ENCODE measurements around the gene QTRT2.

Gene QTRT2
- long read RNA-seq, full-length matches to known transcripts: 35 of 62 reads
- long read RNA-seq, partial matches to known transcripts: 15 of 62 reads
- long read RNA-seq, other reads (novel, unspliced or antisense): 12 of 62 reads

DNA sequence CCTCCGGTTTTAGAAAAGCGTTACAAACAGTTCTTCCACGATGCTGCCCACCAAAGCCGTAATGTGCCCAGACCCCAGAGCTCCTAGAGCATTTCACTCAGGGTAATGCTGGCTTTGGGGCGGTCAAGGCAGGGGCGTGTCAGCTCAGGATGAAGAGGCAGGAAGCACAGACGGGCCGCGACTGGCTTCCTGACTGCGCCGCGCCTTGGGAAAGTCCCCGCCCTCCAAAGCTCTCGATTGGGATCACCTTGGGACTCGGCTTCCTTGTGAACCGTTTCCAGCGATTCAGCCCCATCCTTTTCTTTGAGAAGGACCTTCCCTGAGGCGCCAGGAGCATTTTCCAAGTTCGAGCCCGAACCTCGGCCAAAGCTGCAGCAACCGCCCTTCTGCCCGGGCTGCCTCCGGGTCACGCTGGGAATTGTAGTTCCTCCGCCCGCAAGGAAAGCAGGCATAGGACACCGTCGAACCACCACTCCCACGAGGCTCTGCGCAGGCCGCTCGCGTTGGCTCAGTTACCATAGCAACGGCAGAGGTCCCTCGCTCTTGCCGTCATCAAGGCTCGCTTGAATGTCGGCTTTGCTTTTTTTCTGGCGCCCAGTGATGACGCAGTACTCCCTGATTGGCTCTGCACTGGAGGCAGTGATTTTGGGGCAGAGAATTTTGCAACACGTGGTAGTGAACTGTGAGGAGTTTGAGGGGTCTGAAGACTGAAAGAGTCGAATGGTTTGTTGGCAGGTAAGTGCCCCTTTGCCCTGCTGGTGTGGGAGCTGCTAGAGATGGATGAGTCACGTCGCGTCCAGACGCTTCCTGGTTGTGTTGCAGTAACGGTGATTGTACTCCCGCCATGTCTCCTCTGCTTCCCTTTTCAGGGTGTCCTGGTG is at the start of gene QTRT2, which contains the start of gene CCDC191:
QTRT2 (plus strand) TSS at position 608 of the 881 bp plus-strand sequence. CDS start 8,521 bp downstream, outside the sequence.
CCDC191 (minus strand) TSS at position 397 of the 881 bp plus-strand sequence; CDS start at position 337, 60 bp downstream.
- TF ChIP-seq, protein P1, sequence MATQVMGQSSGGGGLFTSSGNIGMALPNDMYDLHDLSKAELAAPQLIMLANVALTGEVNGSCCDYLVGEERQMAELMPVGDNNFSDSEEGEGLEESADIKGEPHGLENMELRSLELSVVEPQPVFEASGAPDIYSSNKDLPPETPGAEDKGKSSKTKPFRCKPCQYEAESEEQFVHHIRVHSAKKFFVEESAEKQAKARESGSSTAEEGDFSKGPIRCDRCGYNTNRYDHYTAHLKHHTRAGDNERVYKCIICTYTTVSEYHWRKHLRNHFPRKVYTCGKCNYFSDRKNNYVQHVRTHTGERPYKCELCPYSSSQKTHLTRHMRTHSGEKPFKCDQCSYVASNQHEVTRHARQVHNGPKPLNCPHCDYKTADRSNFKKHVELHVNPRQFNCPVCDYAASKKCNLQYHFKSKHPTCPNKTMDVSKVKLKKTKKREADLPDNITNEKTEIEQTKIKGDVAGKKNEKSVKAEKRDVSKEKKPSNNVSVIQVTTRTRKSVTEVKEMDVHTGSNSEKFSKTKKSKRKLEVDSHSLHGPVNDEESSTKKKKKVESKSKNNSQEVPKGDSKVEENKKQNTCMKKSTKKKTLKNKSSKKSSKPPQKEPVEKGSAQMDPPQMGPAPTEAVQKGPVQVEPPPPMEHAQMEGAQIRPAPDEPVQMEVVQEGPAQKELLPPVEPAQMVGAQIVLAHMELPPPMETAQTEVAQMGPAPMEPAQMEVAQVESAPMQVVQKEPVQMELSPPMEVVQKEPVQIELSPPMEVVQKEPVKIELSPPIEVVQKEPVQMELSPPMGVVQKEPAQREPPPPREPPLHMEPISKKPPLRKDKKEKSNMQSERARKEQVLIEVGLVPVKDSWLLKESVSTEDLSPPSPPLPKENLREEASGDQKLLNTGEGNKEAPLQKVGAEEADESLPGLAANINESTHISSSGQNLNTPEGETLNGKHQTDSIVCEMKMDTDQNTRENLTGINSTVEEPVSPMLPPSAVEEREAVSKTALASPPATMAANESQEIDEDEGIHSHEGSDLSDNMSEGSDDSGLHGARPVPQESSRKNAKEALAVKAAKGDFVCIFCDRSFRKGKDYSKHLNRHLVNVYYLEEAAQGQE (IDR thresholded peaks at IDR 0.05; ENCODE audit: insufficient replicate concordance, low read depth): no peak
- TF ChIP-seq POLR2AphosphoS5 (IDR thresholded peaks at IDR 0.05; ENCODE audit: low read depth) (peak; percentile 71), SPI1 (IDR thresholded peaks at IDR 0.05; ENCODE audit: borderline replicate concordance, low read depth) (no peak; the same call in 1 of the 2 replicates), GABPA (IDR thresholded peaks at IDR 0.05; ENCODE audit: low read depth) (no peak)
- TF ChIP-seq, protein P2, sequence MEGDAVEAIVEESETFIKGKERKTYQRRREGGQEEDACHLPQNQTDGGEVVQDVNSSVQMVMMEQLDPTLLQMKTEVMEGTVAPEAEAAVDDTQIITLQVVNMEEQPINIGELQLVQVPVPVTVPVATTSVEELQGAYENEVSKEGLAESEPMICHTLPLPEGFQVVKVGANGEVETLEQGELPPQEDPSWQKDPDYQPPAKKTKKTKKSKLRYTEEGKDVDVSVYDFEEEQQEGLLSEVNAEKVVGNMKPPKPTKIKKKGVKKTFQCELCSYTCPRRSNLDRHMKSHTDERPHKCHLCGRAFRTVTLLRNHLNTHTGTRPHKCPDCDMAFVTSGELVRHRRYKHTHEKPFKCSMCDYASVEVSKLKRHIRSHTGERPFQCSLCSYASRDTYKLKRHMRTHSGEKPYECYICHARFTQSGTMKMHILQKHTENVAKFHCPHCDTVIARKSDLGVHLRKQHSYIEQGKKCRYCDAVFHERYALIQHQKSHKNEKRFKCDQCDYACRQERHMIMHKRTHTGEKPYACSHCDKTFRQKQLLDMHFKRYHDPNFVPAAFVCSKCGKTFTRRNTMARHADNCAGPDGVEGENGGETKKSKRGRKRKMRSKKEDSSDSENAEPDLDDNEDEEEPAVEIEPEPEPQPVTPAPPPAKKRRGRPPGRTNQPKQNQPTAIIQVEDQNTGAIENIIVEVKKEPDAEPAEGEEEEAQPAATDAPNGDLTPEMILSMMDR (IDR thresholded peaks at IDR 0.05; ENCODE audit: insufficient read depth, low read length): no peak
- peak within 1 kb of the TSS; percentile 84 for H3K27ac ChIP-seq (replicated peaks)
- peak; percentile 99 to 100 for DNase-seq (ENCODE audit: low read depth in 1 of 2, low spot score in 1 of 2)
- peak within 1 kb of the TSS; percentile 69 for H3K4me3 ChIP-seq (replicated peaks; ENCODE audit: insufficient read depth, low read length)
- H3K27me3 ChIP-seq (ENCODE audit: insufficient read depth, poor library complexity, severe bottlenecking): no peaks in the 10 kb centered on the region

DNA sequence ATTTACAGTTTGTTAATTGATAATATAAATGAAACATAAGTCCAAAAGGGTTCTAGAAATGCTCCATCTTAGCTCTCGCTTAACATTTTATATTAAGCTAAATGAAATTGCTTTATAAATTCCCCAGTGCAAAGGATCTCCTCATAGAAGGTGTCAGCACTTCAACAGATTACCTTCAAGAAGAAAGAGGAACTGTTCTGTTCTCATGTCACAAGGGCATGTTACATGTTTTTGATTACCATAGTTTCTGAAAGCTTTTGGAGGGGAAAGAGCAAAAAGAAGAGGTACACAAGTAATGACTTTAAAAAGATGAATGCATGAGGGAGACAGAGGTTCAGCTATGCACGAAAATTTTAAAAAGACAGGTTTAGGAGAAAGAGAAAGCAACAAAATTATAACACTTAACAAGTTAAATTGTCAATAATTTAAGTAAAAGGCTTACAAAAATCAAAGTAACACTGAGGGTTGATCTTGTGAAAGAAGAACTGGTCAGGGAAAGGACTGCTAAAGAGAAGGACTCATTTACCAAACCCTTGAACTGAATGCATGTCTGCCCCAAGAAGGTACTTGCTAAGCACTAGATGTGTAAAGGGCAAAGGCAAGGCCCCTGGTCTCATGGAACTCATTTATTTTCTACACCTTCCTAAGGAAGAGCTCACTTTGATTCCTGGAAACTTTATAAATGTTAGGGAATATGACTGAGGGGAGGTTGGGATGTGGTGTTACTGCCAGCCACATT is 45.3 kb upstream of the QTRT2 start:
- DNase-seq (ENCODE audit: low read depth in 1 of 2, low spot score in 1 of 2): no peak
- Histone ChIP-seq H3K4me3 (replicated peaks; ENCODE audit: insufficient read depth, low read length) (no peak overlapping the region), H3K27ac (replicated peaks) (no peak overlapping the region), H3K27me3 (ENCODE audit: insufficient read depth, poor library complexity, severe bottlenecking) (no peaks in the 10 kb centered on the region)
- no peak for TF ChIP-seq POLR2AphosphoS5 (IDR thresholded peaks at IDR 0.05; ENCODE audit: low read depth)
- TF ChIP-seq SPI1 (IDR thresholded peaks at IDR 0.05; ENCODE audit: borderline replicate concordance, low read depth): peak; percentile 87

DNA sequence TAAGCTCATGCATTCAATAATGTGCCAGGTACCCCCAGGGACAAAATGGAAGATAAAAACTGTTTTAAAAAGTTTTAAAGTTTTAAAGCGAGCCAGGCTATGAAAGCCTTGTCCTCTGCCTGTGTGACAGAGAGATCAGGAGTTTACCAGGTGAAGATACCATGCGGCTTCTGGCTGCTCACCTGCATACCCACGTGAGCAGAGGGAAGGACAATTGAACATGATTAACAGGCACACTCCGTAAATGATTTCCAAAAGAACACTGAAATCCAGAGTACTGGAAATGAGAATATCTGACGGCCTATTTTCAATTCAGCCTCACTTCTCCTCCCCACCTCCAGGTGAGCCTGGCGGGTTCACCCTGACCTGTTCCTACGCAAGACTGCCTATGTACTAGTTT is 42.3 kb upstream of the QTRT2 start:
- Histone ChIP-seq H3K4me3 (replicated peaks; ENCODE audit: insufficient read depth, low read length) (no peak overlapping the region), H3K27ac (replicated peaks) (no peak overlapping the region), H3K27me3 (ENCODE audit: insufficient read depth, poor library complexity, severe bottlenecking) (no peaks in the 10 kb centered on the region)
- no peak for TF ChIP-seq GABPA (IDR thresholded peaks at IDR 0.05; ENCODE audit: low read depth)
- no peak for TF ChIP-seq SPI1 (IDR thresholded peaks at IDR 0.05; ENCODE audit: borderline replicate concordance, low read depth)
- no peak for TF ChIP-seq POLR2AphosphoS5 (IDR thresholded peaks at IDR 0.05; ENCODE audit: low read depth)
- TF ChIP-seq, protein P1 (IDR thresholded peaks at IDR 0.05; ENCODE audit: insufficient replicate concordance, low read depth): no peak
- TF ChIP-seq, protein P2 (IDR thresholded peaks at IDR 0.05; ENCODE audit: insufficient read depth, low read length): no peak
- DNase-seq (ENCODE audit: low read depth in 1 of 2, low spot score in 1 of 2): no peak

DNA sequence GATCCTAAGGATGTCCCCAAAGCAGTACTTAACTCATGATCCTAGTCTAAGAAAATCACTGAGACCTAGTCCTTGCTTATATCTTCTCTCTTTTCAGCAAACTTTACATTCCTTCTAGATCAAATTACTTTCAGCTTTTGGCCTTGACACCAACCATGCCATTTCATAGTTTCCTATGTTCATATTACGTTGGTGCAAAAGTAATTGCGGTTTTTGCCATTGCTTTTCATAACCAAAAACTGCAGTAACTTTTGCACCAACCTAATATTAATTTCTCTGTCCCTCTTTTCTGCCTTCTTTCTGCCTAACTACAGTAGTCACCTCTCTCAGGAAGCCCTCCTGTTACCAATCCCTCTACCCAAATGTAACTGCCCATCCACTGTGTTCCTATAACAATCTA is 37.1 kb upstream of the QTRT2 start:
- Histone ChIP-seq H3K27ac (replicated peaks) (no peak overlapping the region), H3K27me3 (ENCODE audit: insufficient read depth, poor library complexity, severe bottlenecking) (no peaks in the 10 kb centered on the region), H3K4me3 (replicated peaks; ENCODE audit: insufficient read depth, low read length) (no peak overlapping the region)
- DNase-seq (ENCODE audit: low read depth in 1 of 2, low spot score in 1 of 2): no peak
- TF ChIP-seq, protein P2 (IDR thresholded peaks at IDR 0.05; ENCODE audit: insufficient read depth, low read length): no peak
- TF ChIP-seq POLR2AphosphoS5 (IDR thresholded peaks at IDR 0.05; ENCODE audit: low read depth): no peak
- no peak for TF ChIP-seq GABPA (IDR thresholded peaks at IDR 0.05; ENCODE audit: low read depth)
- TF ChIP-seq SPI1 (IDR thresholded peaks at IDR 0.05; ENCODE audit: borderline replicate concordance, low read depth): no peak

Measured in HL-60 (cell line).